K562 (cell line): ENCODE measurements around the gene RPP21.

Source experiments
- HDAC6 ChIP-seq: IDR thresholded peaks from 2 replicates; pipeline ENCODE4 v1.6.1; 2012; ENCODE audit warnings: low read depth, mild to moderate bottlenecking, control low read depth, inconsistent platforms, low read length, moderate library complexity
- POLR2A ChIP-seq: fragments of 450-650 bp; conservative IDR thresholded peaks from 2 replicates; pipeline ENCODE4 v1.6.1; 2016
- TCF7 ChIP-seq: sonication (generic); IDR thresholded peaks from 2 replicates; pipeline ENCODE4 v1.6.1; 2016; ENCODE audit warnings: antibody characterized with exemption, borderline replicate concordance
- ZNF766 ChIP-seq: fragments of 200-800 bp; sonication (Bioruptor generic); conservative IDR thresholded peaks from 2 replicates; pipeline ENCODE4 v1.6.1; 2016; ENCODE audit warnings: missing genetic modification characterization, missing compliant biosample characterization
- TF ChIP-seq, protein P1 (sequence below), 3 experiments: IDR thresholded peaks in 2 of 3; conservative IDR thresholded peaks in 1 of 3; 2 replicates each; pipeline ENCODE4 v1.5.1; 2011 to 2012; ENCODE audit warnings: low read length in 3 of 3, mild to moderate bottlenecking in 3 of 3, control low read depth in 2 of 3, improper control_type of control experiment in 1 of 3, inconsistent platforms in 1 of 3, low read depth in 1 of 3, mixed read lengths in 1 of 3, moderate library complexity in 1 of 3; ENCODE audit not compliant: insufficient read depth in 2 of 3
- TF ChIP-seq, protein P2 (sequence below): sonication (generic); formaldehyde crosslinking; IDR thresholded peaks from 2 replicates; pipeline ENCODE4 v1.8.1; 2022; ENCODE audit warnings: missing genetic modification reagents
- TF ChIP-seq, protein P3 (sequence below), 2 experiments: fragments of 450-650 bp in 1 of 2; sonication (generic) in 1 of 2; formaldehyde crosslinking in 1 of 2; IDR thresholded peaks; 2 replicates each; pipeline versions ENCODE4 v1.7.1 to v1.9.0; 2016 to 2022; ENCODE audit warnings: inconsistent platforms in 1 of 2, mild to moderate bottlenecking in 1 of 2, missing genetic modification reagents in 1 of 2

DNA sequence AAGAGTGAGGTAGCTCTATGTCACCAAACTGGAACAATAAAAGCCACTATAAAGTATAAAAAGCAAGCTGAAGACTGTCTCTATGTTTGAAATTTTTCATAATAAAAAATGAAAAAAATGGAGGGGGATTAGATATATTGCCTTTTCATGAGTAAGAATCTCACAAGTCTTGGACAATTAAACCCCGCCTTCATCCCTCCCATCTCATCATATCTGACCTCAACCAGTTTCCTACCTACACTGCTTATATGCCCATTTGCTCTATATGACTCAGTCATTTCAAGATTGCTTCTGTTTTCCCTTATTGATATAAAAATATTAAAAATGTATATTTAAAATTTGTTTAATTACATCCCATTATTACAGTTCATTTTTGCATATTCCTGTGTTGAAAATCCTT is 21.1 kb upstream of the RPP21 start:
- TF ChIP-seq TCF7 (no peak), POLR2A (no peak), ZNF766 (CRISPR knock-in tag) (no peak), HDAC6 (no peak)
- TF ChIP-seq, protein P1, sequence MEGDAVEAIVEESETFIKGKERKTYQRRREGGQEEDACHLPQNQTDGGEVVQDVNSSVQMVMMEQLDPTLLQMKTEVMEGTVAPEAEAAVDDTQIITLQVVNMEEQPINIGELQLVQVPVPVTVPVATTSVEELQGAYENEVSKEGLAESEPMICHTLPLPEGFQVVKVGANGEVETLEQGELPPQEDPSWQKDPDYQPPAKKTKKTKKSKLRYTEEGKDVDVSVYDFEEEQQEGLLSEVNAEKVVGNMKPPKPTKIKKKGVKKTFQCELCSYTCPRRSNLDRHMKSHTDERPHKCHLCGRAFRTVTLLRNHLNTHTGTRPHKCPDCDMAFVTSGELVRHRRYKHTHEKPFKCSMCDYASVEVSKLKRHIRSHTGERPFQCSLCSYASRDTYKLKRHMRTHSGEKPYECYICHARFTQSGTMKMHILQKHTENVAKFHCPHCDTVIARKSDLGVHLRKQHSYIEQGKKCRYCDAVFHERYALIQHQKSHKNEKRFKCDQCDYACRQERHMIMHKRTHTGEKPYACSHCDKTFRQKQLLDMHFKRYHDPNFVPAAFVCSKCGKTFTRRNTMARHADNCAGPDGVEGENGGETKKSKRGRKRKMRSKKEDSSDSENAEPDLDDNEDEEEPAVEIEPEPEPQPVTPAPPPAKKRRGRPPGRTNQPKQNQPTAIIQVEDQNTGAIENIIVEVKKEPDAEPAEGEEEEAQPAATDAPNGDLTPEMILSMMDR (IDR thresholded peaks at IDR 0.05 in 2 of 3, conservative IDR thresholded peaks at IDR 0.05 in 1 of 3; ENCODE audit: insufficient read depth in 2 of 3, low read depth in 1 of 3, low read length in 3 of 3), result no peak
- TF ChIP-seq, protein P2, sequence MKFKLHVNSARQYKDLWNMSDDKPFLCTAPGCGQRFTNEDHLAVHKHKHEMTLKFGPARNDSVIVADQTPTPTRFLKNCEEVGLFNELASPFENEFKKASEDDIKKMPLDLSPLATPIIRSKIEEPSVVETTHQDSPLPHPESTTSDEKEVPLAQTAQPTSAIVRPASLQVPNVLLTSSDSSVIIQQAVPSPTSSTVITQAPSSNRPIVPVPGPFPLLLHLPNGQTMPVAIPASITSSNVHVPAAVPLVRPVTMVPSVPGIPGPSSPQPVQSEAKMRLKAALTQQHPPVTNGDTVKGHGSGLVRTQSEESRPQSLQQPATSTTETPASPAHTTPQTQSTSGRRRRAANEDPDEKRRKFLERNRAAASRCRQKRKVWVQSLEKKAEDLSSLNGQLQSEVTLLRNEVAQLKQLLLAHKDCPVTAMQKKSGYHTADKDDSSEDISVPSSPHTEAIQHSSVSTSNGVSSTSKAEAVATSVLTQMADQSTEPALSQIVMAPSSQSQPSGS, result no peak
- TF ChIP-seq, protein P3, sequence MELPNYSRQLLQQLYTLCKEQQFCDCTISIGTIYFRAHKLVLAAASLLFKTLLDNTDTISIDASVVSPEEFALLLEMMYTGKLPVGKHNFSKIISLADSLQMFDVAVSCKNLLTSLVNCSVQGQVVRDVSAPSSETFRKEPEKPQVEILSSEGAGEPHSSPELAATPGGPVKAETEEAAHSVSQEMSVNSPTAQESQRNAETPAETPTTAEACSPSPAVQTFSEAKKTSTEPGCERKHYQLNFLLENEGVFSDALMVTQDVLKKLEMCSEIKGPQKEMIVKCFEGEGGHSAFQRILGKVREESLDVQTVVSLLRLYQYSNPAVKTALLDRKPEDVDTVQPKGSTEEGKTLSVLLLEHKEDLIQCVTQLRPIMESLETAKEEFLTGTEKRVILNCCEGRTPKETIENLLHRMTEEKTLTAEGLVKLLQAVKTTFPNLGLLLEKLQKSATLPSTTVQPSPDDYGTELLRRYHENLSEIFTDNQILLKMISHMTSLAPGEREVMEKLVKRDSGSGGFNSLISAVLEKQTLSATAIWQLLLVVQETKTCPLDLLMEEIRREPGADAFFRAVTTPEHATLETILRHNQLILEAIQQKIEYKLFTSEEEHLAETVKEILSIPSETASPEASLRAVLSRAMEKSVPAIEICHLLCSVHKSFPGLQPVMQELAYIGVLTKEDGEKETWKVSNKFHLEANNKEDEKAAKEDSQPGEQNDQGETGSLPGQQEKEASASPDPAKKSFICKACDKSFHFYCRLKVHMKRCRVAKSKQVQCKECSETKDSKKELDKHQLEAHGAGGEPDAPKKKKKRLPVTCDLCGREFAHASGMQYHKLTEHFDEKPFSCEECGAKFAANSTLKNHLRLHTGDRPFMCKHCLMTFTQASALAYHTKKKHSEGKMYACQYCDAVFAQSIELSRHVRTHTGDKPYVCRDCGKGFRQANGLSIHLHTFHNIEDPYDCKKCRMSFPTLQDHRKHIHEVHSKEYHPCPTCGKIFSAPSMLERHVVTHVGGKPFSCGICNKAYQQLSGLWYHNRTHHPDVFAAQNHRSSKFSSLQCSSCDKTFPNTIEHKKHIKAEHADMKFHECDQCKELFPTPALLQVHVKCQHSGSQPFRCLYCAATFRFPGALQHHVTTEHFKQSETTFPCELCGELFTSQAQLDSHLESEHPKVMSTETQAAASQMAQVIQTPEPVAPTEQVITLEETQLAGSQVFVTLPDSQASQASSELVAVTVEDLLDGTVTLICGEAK (IDR thresholded peaks at IDR 0.05), result no peak
- TF ChIP-seq, protein P3 (CRISPR knock-in tag; IDR thresholded peaks at IDR 0.05), result no peak
